ENCODE measurements around the gene SLC7A6OS.
A peak's percentile ranks its signal among the peaks of the same experiment; 100 is the strongest.

Gene SLC7A6OS

GRCh38 chr16:68345351-68345810 is 34.6 kb upstream of the SLC7A6OS start:
- DNase-seq (ENCODE audit: low read depth in 4 of 4, low spot score in 1 of 4) = no peak

- no peak for DNase-seq (ENCODE audit: low read depth in 4 of 4, low spot score in 1 of 4)
Observed at GRCh38 chr16:68344252-68344651, 33.5 kb upstream of the SLC7A6OS start.

- no peak for DNase-seq (ENCODE audit: low read depth in 4 of 4, low spot score in 1 of 4)
Observed at GRCh38 chr16:68343137-68343536, 32.4 kb upstream of the SLC7A6OS start.

GRCh38 chr16:68342620-68343019 is 31.9 kb upstream of the SLC7A6OS start:
- no peak for DNase-seq (ENCODE audit: low read depth in 4 of 4, low spot score in 1 of 4)

GRCh38 chr16:68339214-68339613 is 28.5 kb upstream of the SLC7A6OS start:
- no peak for DNase-seq (ENCODE audit: low read depth in 4 of 4, low spot score in 1 of 4)

- no peak for DNase-seq (ENCODE audit: low read depth in 4 of 4, low spot score in 1 of 4)
Observed at GRCh38 chr16:68338326-68339119, 27.8 kb upstream of the SLC7A6OS start.

- no peak for DNase-seq (ENCODE audit: low read depth in 4 of 4, low spot score in 1 of 4)
Observed at GRCh38 chr16:68335175-68335574, 24.4 kb upstream of the SLC7A6OS start.

- no peak for DNase-seq (ENCODE audit: low read depth in 4 of 4, low spot score in 1 of 4)
Observed at GRCh38 chr16:68332411-68333121, 21.8 kb upstream of the SLC7A6OS start.

GRCh38 chr16:68331879-68332410 is 21.2 kb upstream of the SLC7A6OS start:
- no peak for DNase-seq (ENCODE audit: low read depth in 4 of 4, low spot score in 1 of 4)

GRCh38 chr16:68328860-68329390 is 18.2 kb upstream of the SLC7A6OS start:
- DNase-seq (ENCODE audit: low read depth in 4 of 4, low spot score in 1 of 4) = no peak

- DNase-seq (ENCODE audit: low read depth in 4 of 4, low spot score in 1 of 4) = peak; percentile 50 to 60 (median 56)
Observed at GRCh38 chr16:68328151-68328859, 17.6 kb upstream of the SLC7A6OS start.

- no peak for DNase-seq (ENCODE audit: low read depth in 4 of 4, low spot score in 1 of 4)
Observed at GRCh38 chr16:68324780-68325357, 14.1 kb upstream of the SLC7A6OS start.

- no peak for DNase-seq (ENCODE audit: low read depth in 4 of 4, low spot score in 1 of 4)
Observed at GRCh38 chr16:68324336-68324735, 13.6 kb upstream of the SLC7A6OS start.

- peak; percentile 5 to 38 (median 20) for DNase-seq (ENCODE audit: low read depth in 4 of 4, low spot score in 1 of 4)
Observed at GRCh38 chr16:68319185-68319908, 8.6 kb upstream of the SLC7A6OS start.

- no peak for DNase-seq (ENCODE audit: low read depth in 4 of 4, low spot score in 1 of 4)
Observed at GRCh38 chr16:68313116-68313515, 2.4 kb upstream of the SLC7A6OS start.

GRCh38 chr16:68310437-68310773 is 341 bp downstream of the SLC7A6OS start:
- no peak for DNase-seq (ENCODE audit: low read depth in 4 of 4, low spot score in 1 of 4)

GRCh38 chr16:68309799-68310198 is 947 bp downstream of the SLC7A6OS start:
- DNase-seq (ENCODE audit: low read depth in 4 of 4, low spot score in 1 of 4) = no peak

- DNase-seq (ENCODE audit: low read depth in 4 of 4, low spot score in 1 of 4) = no peak
Observed at GRCh38 chr16:68306633-68307032, 4.1 kb downstream of the SLC7A6OS start.

- DNase-seq (ENCODE audit: low read depth in 4 of 4, low spot score in 1 of 4) = no peak
Observed at GRCh38 chr16:68300734-68301459, 9.8 kb downstream of the SLC7A6OS start.

All from stimulated activated CD4-positive, alpha-beta T cell treated with anti-CD3 and anti-CD28 coated beads, Interleukin-1b, Interleukin-23, amount 100 ng/mL, for 24 hours (primary cell).